Colonic mucosa (tissue), 4 donors: ENCODE measurements around the gene C19orf73. TPM values are rescaled to one million over a fixed set of nuclear protein-coding genes. Genes with fewer than 3 reads are reported as not detected.
"Not testable (repeated sequence)": the region's sequence is repeated elsewhere in the genome, so short reads cannot be mapped to it uniquely, and the experiment has no call there.

Experiments used
- DNase-seq: peaks from one replicate; pipeline ENCODE4 v3.0.0-alpha.2; 2020
- H3K27ac ChIP-seq: fragments of 200-600 bp; one replicate; pipeline ENCODE4 v1.8.0; 2021
- H3K27me3 ChIP-seq: fragments of 200-600 bp; one replicate; pipeline ENCODE4 v1.8.0; 2021
- H3K36me3 ChIP-seq: fragments of 200-600 bp; one replicate; pipeline ENCODE4 v1.8.0; 2021
- H3K4me1 ChIP-seq: fragments of 200-600 bp; one replicate; pipeline ENCODE4 v1.8.0; 2021; ENCODE audit warnings: mild to moderate bottlenecking
- H3K4me3 ChIP-seq: fragments of 200-600 bp; one replicate; pipeline ENCODE4 v1.8.0; 2021
- H3K9ac ChIP-seq, 2 donors: one replicate each; pipeline ENCODE4 v1.7.0; 2013; ENCODE audit warnings: control low read depth in 2 of 2, low read depth in 2 of 2, low read length in 2 of 2
- H3K9me3 ChIP-seq: fragments of 200-600 bp; one replicate; pipeline ENCODE4 v1.8.0; 2021
- intact Hi-C: fragments of 100-400 bp; cut with DNase I; formaldehyde crosslinking; loops from one replicate; pipeline ENCODE4 v1.14.1; 2022
- total RNA-seq, 2 donors: library from RNA; stranded (reverse); fragmentation: NEBNext Ultra II Directional in 1 of 2; extraction: Animal tissue kit (Norgen Biotek cat#: 25700) in 1 of 2; gene quantifications; one replicate each; pipeline ENCODE4 v1.2.1, GENCODE V29; 2021
- TF ChIP-seq, protein P1 (sequence below): fragments of 200-600 bp; IDR thresholded peaks from one replicate; pipeline ENCODE4 v1.8.0; 2022; ENCODE audit warnings: antibody characterized with exemption, mild to moderate bottlenecking
- donor health status: healthy.
- donor health status: DM: no; HTN: no; CAD: no.
- donor health status: DM: no; HTN: no; CAD: no.

C19orf73 gene
- total RNA-seq, 2 donors from 2014 or later: 3.5 to 4.8 TPM

DNA sequence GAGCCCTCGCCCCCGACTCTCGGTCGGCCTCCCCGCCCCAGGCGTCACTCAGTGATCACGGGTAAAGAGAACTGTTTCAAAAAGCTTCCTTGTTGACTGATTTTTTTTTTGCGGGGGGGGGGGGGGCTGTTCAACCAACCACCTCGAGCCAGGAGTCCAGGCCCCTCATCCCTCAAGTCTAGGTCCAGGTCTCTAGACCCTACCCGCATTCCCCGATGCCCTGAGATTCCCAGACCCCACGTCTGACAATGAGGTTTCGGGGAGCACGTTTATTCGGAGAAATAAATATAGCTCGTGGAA lies 32.0 kb upstream of the C19orf73 start:
- intact Hi-C loops: no loop called here
- TF ChIP-seq, protein P1, sequence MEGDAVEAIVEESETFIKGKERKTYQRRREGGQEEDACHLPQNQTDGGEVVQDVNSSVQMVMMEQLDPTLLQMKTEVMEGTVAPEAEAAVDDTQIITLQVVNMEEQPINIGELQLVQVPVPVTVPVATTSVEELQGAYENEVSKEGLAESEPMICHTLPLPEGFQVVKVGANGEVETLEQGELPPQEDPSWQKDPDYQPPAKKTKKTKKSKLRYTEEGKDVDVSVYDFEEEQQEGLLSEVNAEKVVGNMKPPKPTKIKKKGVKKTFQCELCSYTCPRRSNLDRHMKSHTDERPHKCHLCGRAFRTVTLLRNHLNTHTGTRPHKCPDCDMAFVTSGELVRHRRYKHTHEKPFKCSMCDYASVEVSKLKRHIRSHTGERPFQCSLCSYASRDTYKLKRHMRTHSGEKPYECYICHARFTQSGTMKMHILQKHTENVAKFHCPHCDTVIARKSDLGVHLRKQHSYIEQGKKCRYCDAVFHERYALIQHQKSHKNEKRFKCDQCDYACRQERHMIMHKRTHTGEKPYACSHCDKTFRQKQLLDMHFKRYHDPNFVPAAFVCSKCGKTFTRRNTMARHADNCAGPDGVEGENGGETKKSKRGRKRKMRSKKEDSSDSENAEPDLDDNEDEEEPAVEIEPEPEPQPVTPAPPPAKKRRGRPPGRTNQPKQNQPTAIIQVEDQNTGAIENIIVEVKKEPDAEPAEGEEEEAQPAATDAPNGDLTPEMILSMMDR: no peak
- Histone ChIP-seq H3K27ac (peak overlapping the region; percentile 92), H3K9me3 (no peaks in the 10 kb centered on the region), H3K4me3 (peak overlapping the region; percentile 58), H3K27me3 (no peaks in the 10 kb centered on the region), H3K9ac (peak overlapping the region; percentile 78 to 100), H3K36me3 (no peaks in the 10 kb centered on the region), H3K4me1 (no peaks in the 10 kb centered on the region)
- no peak for DNase-seq

DNA sequence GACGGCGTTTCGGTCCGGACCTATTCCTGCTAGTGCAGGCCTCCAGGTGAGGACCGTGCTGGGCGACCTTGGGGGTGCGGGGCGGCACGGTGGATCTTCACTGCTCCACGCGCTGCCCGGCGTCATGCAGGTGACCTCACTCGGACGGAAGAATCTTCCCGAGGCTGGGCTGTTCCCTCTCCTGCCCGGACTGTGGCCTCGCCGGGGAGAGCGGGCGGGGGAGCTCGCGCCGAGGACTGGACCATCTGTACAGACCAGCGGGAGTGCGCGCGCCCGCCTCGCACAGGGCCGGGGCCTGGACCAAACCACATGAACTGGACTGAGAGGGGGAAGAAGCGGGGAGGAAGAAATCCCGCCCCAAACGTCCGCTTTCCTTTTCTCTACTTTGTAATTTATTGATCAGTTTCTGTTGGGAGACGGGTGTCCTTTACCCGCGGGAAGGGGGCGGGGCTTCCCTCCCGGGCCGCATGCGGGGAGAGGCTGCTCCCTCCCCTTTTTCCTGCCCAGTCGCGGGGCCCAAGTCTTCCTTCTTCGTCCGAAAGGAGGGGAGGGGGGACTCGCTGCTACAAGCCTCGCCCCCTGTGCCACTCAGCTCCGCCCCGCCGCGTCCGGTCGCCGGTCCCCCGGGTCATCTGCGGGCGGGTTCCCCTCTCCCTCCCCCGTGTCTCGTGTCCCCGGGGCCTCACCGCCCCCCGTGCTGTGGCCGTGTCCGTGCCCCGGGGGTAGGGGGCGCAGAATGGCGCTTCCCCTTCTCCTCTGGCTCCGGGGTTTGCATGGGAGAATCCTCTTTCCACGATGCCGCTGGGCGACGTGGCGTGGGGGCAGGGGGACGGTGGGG lies 31.4 kb upstream of the C19orf73 start:
- peak overlapping the region; percentile 78 to 100 for H3K9ac ChIP-seq
- no peaks in the 10 kb centered on the region for H3K27me3 ChIP-seq
- intact Hi-C loops: no loop called here
- H3K36me3 ChIP-seq: no peaks in the 10 kb centered on the region
- H3K4me1 ChIP-seq: no peaks in the 10 kb centered on the region
- H3K9me3 ChIP-seq: no peaks in the 10 kb centered on the region
- peak; percentile 94 for DNase-seq
- TF ChIP-seq, protein P1: no peak
- H3K27ac ChIP-seq: peak overlapping the region; percentile 92
- peak overlapping the region; percentile 58 for H3K4me3 ChIP-seq

DNA sequence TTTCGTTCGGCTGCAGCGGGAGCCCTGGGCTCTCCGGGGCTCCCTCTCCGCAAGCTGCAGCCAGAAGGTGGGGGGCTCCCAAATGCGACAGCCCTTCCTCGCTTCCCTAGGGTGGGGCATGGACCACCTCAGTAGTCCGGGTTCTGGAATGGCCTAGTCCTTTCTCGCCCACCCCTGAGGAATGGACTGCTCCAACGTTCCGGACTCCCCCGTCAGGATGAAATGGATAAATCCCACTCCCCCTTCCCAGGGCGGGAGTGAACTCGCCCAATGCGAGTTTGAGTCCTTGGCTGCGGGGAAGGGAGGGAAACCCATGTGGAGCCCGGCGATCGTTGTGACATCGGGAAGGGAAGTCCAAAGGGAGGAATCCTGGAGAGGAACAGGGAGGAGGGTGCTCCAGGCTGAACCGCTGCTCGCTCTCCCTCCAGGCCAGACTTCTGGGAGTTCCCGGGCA lies 30.7 kb upstream of the C19orf73 start:
- peak overlapping the region; percentile 58 for H3K4me3 ChIP-seq
- intact Hi-C loops: loop anchor here (5.0 kb wide), 2 partner anchors 52 to 53 kb away; no protein-coding TSS in a partner anchor
- peak; percentile 70 for DNase-seq
- H3K36me3 ChIP-seq: no peaks in the 10 kb centered on the region
- no peaks in the 10 kb centered on the region for H3K4me1 ChIP-seq
- TF ChIP-seq, protein P1: no peak
- no peaks in the 10 kb centered on the region for H3K27me3 ChIP-seq
- H3K9ac ChIP-seq: peak overlapping the region; percentile 78 to 100
- H3K9me3 ChIP-seq: no peaks in the 10 kb centered on the region
- peak overlapping the region; percentile 92 for H3K27ac ChIP-seq

DNA sequence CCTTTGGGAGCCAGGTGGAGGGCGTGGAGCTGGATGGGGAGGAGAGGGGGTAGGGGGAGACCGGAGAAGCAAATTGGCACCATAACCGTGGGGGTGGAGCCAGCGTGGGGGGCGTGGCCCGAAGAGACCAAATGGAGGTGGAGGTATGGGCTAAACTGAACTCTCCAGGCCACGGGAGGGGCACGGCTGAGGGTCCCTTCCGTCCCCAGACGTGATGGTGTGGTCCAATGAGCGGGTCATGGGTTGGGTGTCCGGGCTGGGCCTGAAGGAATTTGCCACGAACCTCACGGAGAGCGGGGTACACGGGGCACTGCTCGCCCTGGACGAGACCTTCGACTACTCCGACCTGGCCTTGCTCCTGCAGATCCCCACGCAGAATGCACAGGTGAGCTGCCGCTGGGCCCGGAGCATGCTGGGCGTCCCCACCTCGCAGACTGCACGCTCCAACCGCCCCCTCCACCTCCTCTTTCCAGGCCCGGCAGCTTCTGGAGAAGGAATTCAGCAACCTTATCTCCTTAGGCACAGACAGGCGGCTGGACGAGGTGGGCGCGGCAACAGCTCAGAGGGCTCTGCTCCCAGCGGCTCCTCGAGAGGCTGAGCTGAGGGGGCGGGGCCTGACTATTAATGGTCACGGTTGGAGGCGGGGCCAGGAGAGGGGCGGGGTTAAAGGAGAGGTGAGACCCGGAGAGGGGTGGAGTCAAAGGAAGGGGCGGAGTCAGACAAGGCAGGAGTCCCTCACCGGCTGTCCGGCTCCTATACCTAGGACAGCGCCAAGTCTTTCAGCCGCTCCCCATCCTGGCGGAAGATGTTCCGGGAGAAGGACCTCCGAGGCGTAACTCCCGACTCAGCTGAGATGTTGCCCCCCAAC lies 30.1 kb upstream of the C19orf73 start:
- peak; percentile 100 for DNase-seq
- H3K9ac ChIP-seq: peak overlapping the region; percentile 78 to 100
- H3K9me3 ChIP-seq: no peaks in the 10 kb centered on the region
- H3K36me3 ChIP-seq: no peaks in the 10 kb centered on the region
- peak overlapping the region; percentile 92 for H3K27ac ChIP-seq
- H3K4me3 ChIP-seq: peak overlapping the region; percentile 58
- intact Hi-C loops: loop anchor here (5.0 kb wide), 2 partner anchors 52 to 53 kb away; no protein-coding TSS in a partner anchor
- no peaks in the 10 kb centered on the region for H3K4me1 ChIP-seq
- TF ChIP-seq, protein P1: no peak
- H3K27me3 ChIP-seq: no peaks in the 10 kb centered on the region

DNA sequence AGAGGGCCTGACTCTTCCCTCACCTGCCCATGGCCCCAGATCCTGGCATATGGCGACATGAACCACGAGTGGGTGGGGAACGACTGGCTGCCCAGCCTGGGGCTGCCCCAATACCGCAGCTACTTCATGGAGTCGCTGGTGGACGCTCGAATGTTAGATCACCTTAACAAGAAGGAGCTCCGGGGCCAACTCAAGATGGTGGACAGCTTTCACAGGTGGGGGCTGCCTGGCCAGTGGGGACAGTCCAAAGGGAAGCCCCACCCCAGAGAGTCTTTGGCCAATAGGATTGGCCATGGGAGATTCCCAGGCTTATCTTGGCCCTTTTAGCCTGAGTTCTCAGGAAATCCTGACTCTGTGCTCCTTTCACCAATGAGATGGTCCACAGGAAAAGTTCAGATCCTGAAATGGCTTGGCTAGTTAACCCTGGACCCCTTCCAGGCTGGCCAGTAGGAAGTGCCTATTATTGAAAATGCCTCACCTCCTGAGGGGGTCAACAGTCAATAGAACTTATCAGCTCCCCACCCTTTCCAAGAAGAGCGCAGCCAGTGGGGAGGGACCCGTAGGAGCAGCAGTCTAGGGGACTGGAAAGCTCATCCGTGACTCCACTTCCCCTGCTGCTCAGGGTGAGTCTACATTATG lies 29.2 kb upstream of the C19orf73 start:
- DNase-seq: no peak
- Histone ChIP-seq H3K4me1 (no peaks in the 10 kb centered on the region), H3K27me3 (no peaks in the 10 kb centered on the region), H3K9me3 (no peaks in the 10 kb centered on the region), H3K9ac (peak overlapping the region; percentile 38 to 58), H3K4me3 (peak overlapping the region; percentile 58), H3K36me3 (no peaks in the 10 kb centered on the region), H3K27ac (peak overlapping the region; percentile 92)
- intact Hi-C loops: loop anchor here (5.0 kb wide), 2 partner anchors 51 to 54 kb away; no protein-coding TSS in a partner anchor
- TF ChIP-seq, protein P1: no peak

DNA sequence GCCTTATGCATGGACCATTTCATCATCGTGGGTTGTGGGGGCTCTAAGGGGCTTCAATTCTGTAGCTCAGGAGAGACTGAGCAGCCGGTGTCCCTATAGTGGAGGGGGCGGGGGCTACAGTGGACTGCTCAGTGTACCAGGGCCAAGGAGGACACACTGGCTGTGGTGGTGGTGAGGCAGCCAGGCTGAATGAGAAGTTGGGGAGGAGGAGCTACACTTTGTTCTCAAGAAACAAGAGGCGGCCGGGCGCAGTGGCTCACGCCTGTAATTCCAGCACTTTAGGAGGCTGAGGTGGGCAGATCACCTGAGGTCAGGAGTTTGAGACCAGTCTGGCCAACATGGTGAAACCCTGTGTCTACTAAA lies 27.4 kb upstream of the C19orf73 start:
- peak overlapping the region in 1 of 2 donors; percentile 51 for H3K9ac ChIP-seq
- not testable (repeated sequence) for H3K36me3 ChIP-seq, H3K9me3 ChIP-seq, DNase-seq, H3K4me1 ChIP-seq, H3K27ac ChIP-seq, H3K27me3 ChIP-seq, H3K4me3 ChIP-seq
- intact Hi-C loops: loop anchor here (5.0 kb wide), 2 partner anchors 49 to 56 kb away; no protein-coding TSS in a partner anchor
